Measurements from ENCODE around the gene CADM1.

DNA sequence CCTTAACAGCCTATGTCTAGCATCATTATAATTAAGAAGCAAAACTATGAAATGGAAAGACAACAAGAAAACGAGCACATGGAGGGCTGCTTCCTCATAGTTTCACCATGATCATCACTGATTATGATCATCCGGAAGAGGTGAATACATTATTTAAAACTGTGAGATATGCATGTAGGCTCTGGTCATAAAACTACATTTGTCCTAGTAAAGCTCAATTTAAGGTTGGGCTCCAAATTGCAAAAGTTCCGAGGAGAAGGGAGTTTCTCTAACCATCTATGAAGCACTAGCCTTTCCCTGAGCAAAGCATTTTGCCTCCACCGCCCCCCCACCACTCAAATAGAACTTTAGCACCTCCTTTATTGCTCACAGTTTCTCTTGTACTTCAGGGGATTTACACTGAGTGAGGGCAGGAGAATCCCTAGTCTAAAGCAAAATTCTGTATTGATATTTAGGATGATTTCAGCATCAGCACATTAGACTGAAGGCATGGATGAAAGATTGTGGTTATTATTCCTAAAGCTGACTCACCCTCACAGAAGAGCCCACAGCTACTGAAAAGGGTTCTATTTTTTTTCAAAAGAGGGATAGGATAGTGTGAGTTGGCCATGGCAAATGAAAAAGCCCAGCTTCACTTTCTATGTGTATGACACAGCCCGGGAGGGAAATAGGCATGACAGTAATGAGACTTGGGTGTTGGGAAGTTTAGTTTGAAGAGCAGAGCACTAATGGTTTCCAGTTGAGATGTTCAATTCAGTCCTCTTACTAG is 203.4 kb downstream of the CADM1 start:
- TF ChIP-seq POLR2AphosphoS5 (IDR thresholded peaks at IDR 0.05; ENCODE audit: borderline replicate concordance, low read depth, low read length) (no peak), EZH2 (IDR thresholded peaks at IDR 0.05) (no peak)

Data from SK-N-MC (cell line).